ENCODE results near the gene ROPN1B.

ROPN1B gene

DNA sequence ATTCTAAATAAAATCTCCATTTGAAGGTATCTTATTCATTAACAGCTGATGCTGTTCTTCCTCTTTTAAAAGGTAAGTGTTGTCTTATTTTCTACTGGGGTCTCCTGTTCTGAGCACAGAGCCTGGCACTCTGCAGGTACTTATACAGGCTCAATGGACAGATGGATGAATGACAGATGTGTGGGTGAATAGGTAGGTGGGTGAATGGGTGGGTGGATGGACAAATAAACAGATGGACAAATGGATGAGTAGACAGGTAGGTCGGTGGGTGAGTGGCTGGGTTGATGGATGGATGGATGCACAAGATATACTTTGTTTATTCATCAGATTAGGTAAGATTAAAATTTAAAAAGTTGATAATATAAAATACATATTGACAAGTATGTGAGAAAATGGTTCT is 61.5 kb downstream of the ROPN1B start:
- in situ Hi-C loops (cut with HindIII; ENCODE audit: low sequenced_read_pairs): no loop called here
- no peak overlapping the region for H3K4me3 ChIP-seq (ENCODE audit: low read depth, low read length)
- no peak for DNase-seq (ENCODE audit: low read depth, low spot score)
- TF ChIP-seq, protein P1, sequence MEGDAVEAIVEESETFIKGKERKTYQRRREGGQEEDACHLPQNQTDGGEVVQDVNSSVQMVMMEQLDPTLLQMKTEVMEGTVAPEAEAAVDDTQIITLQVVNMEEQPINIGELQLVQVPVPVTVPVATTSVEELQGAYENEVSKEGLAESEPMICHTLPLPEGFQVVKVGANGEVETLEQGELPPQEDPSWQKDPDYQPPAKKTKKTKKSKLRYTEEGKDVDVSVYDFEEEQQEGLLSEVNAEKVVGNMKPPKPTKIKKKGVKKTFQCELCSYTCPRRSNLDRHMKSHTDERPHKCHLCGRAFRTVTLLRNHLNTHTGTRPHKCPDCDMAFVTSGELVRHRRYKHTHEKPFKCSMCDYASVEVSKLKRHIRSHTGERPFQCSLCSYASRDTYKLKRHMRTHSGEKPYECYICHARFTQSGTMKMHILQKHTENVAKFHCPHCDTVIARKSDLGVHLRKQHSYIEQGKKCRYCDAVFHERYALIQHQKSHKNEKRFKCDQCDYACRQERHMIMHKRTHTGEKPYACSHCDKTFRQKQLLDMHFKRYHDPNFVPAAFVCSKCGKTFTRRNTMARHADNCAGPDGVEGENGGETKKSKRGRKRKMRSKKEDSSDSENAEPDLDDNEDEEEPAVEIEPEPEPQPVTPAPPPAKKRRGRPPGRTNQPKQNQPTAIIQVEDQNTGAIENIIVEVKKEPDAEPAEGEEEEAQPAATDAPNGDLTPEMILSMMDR (IDR thresholded peaks at IDR 0.05; ENCODE audit: low read depth, low read length): no peak

DNA sequence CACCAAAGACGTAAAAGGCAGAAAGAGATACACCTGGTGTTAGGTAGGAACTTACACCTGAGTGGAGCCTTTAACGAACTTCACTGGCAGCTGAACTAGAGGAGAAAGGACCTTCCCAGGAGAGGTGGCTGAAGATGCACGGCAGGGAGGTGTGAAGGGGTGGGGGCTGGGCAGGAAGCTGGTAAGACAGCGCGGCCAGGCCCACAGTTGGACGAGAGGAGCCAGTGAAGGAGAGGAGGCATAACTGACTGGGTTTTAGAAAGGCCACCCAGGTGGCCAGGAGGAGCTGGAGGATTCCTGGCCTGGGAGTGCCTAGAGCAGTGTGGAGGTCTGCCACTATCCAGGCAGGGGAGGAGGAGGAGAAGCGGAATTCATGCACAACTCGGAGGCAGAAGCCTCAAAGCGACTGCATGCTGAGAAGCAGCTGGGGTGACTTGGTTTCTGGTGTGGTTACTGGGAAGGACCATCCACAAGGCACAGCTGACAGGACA is 63.0 kb downstream of the ROPN1B start:
- TF ChIP-seq, protein P1 (IDR thresholded peaks at IDR 0.05; ENCODE audit: low read depth, low read length): no peak
- in situ Hi-C loops (cut with HindIII; ENCODE audit: low sequenced_read_pairs): no loop called here
- H3K4me3 ChIP-seq (ENCODE audit: low read depth, low read length): no peak overlapping the region
- DNase-seq (ENCODE audit: low read depth, low spot score): no peak
